ENCODE data around the gene VWDE.
"Not testable (repeated sequence)": the region's sequence is repeated elsewhere in the genome, so short reads cannot be mapped to it uniquely, and the experiment has no call there.

The VWDE gene

DNA sequence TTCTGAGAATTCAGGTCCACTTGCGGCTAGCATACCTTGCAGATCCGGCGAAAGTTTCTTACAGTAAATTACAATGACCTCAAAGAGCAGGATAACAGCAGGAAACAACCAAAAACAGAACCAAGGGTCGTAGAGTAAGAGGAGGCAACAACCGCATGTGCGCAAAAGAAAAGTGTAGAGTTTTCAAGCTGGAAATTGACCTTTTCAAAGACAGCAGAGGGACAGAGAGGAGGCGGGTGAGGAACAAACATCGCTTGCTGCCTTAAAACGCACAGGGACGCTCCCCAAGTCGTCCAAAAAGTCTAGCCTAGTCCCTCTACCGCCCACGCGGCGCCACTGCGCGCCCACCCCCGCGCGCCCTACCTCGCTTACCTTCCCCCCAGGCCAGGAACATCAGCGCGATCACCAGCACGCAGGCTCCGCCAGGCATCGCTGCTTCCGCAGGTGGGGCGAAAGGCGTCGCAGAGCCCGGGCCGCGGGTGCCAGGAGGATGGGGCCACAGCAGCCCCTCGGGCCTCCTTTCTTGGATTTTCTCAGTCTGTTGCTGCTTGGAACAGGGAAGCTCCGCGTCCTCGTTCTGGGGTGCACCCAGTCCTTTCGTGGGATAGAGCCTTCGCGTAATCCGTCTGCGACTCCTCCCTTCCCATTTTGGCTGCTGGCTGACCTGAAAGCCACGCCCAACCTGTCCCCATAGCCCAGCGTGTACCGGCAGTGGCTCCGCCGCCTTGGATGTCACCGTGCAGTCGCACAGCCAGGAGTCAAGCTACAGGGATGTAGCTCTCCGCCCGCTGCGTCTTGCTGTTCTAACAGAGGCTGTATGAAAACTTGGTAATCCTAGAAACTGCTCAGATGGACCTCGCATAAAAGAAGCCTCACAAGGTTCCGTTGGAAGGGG lies at the start of gene VWDE:
VWDE (minus strand) TSS at position 579 of the 895 bp plus-strand sequence; CDS start at position 430, 149 bp downstream.
- DNase-seq: peak; percentile 10

DNA sequence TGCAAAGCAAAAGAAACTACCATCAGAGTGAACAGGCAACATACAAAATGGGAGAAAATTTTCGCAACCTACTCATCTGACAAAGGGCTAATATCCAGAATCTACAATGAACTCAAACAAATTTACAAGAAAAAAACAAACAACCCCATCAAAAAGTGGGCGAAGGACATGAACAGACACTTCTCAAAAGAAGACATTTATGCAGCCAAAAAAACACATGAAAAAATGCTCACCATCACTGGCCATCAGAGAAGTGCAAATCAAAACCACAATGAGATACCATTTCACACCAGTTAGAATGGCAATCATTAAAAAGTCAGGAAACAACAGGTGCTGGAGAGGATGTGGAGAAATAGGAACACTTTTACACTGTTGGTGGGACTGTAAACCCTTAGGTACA lies 49.5 kb upstream of the VWDE start:
- DNase-seq: not testable (repeated sequence)

DNA sequence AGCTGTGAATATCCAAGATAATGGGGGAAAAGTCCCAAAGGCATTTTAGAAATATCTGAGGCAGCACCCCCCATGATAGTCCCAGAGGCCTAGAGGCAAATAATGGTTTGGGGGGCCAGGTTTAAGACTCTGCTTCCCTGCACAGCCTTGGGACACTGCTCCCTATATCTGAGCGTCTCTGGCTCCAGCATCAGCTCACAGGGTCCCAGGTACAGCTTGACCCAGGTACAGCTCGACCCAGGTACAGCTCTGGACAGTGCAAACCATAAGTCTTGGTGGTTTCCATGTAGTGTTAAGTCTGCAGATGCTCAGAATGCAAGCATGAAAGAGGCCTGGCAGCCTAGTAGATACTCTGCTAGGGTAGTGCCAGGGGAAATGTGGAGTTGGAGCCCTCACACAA lies 47.0 kb upstream of the VWDE start:
- no peak for DNase-seq

DNA sequence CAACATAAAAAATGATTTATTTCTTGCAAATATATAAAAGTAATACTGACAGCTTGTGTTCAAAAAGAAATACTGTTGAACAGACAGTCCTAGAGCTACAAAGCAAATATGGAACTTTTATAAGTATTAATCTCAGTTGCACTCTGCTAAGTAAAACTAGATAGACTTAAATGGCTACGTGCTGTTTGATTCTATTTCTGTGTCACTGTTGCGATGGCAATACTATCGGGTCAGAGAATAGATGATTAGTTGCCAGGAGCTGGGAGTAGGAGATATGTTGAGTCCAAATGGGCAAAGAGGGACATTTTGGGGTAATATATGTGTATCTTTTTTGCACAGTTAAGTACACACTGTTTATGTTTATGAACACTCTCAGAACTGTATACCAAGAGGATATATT lies 41.1 kb upstream of the VWDE start:
- no peak for DNase-seq

DNA sequence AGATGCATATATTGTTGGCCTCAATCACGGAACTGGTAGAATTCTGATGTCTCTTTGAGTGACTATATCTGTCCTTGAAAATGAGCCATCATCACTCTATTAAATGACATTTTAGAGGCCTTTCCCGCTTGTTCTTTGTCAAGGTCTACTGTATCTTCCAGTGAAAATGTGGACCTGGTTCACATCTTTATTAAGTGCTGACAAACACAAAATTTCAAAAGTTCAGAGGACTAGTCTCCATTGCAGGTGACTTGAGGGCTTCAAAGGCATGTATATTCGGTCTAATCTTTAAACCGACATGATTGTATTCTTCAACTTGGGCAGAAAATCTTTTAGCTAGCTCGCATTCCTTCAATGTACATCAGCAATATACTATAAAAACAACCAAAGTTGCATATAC lies 36.6 kb upstream of the VWDE start:
- DNase-seq: no peak

DNA sequence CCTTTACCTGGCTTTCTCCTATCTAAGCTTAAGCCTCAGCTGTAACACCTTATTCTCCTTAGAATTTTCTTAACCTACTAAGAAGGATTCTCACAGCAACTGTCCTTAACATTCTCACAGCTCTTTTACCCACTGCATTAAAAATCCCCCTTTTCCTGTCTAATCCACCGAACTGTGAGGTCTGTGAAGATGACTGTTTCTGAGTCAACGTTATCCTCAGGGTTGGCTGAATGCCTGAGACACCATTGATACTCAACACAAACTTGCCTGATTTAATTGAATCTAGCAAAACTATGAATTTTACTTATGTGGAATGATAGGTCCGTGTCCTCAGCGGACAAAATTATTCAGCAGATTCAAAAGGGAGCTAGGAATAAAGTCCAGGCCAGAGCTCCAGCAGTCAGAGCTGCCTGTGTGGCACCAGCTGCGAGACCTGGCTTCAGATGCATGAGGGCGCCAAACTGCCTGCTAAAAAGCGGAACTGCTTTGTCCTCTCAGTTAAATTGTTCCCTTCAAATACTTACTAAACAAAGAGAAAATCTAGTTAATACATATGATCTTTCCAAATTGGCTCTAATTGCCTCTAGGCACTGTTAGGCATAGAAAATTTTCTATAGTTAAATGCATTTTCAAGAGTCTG lies 33.4 kb upstream of the VWDE start:
- no peak for DNase-seq

DNA sequence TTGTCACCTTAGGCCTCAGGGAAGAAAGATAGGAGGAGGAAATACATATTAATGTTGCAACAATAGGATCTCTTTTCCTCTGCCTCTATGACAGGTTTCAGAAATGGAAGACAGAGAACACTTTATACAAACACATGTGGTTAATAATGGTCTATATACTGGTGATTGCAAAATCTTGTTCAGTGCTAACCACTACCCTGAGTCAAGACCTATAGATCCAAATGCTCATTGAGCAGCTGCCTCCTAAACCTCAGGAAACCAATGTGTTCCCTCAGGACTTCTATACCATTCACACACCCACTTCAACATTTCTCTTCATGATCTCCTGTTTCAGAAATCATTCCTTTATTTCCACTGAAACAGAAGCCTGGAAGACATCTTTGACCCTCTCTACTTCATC lies 32.5 kb upstream of the VWDE start:
- no peak for DNase-seq

DNA sequence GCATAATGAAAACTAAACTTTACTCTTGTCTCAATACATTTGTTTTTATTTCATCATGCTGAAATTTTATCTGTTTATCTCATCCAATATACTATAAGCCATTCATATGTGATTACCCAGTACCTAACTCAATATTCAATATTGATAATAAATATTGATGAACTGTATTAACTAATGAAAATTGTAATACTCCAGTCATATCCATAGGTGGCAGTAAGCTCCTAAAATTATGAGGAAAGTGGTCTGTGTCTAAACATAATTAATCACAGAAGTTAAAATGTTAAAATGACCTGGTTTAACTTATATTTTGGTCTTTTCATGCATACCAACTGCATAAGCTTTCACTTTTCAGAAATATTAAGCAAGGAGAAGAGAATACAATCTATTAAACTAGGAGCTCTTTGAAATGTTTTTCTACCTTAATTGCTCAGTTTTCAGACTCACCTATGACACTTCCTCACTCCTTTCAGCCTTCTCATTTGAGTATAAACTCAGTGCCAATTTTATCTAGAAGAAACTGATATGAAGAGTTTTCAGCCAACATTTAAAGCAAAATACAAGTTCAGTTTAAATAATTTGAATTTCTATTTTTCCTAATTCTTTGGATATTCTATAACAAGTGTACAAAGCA lies 30.5 kb upstream of the VWDE start:
- no peak for DNase-seq

DNA sequence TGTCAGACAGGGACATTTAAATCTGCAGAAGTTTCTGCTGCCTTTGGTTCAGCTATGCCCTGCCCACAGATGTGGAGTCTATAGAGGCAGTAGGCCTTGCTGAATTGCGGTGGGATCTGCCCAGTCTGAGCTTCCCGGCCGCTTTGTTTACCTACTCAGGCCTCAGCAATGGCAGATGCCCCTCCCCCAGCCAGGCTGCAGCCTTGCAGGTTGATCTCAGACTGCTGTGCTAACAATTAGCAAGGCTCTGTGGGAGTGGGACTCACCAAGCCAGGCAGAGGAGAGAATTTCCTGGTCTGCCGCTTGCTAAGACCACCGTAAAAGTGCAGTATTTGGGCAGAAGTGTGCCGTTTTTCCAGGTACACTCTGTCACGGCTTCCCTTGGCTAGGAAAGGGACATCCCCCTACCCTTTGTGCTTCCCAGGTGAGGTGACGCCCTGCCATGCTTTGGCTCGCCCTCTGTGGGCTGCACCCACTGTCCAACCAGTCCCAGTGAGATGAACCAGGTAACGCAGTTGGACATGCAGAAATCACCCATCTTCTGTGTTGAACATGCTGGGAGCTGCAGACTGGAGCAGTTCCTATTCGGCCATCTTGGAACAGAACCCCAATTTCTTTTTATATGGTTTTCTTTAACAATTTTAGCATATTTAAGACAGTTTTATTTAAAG lies 28.4 kb upstream of the VWDE start:
- DNase-seq: no peak

DNA sequence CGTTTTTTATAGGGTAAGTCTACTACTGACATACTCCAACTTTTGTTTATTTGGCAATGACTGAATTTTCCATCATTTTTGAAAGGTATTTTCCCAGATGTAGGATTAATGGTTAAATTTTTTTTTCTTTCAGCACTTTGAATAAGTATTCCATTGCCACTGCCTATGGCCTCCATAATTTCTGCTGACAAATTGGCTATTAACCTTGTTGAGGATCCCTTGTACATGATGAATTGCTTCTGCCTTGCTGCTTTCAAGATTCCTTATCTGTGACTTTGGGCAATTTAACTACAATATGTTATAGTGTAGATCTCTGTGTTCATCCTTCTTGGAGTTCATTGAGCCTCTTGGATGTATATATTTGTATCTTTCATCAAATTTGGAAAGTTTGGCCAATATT lies 21.6 kb upstream of the VWDE start:
- DNase-seq: no peak

DNA sequence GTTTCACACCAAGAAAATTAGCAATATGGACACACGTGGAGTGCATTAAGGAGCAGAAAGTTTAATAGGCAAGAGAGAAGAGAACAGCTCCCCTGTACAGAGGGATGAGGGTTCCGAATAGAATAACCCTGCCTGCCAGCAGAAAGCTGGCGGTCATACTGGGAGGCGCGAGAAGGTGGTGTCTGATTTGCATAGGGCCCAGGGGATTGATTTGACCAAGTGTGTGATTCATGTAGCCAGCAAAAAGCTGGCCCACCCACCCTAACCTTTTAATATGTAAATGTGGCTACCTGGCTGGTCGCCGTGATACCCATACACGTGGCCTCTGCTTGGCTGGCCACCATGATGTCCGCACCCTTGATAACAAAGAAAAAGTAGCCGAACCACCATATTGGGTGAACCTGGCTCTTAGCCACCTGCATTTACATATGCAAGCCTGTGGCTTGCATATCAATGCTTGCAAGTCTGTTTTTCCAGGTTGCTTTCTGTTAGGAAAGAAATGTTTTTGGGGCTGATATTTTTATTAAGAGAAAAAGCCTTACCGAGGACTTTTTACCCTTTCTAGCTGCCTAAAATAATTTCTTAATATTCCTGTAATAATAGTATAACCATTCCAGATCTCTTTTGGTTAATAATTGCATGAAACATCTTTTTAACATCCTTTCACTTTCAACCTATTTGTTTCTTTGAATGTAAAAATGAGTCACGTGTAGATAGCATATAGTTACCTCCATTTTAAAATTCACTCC lies 20.5 kb upstream of the VWDE start:
- DNase-seq: no peak

DNA sequence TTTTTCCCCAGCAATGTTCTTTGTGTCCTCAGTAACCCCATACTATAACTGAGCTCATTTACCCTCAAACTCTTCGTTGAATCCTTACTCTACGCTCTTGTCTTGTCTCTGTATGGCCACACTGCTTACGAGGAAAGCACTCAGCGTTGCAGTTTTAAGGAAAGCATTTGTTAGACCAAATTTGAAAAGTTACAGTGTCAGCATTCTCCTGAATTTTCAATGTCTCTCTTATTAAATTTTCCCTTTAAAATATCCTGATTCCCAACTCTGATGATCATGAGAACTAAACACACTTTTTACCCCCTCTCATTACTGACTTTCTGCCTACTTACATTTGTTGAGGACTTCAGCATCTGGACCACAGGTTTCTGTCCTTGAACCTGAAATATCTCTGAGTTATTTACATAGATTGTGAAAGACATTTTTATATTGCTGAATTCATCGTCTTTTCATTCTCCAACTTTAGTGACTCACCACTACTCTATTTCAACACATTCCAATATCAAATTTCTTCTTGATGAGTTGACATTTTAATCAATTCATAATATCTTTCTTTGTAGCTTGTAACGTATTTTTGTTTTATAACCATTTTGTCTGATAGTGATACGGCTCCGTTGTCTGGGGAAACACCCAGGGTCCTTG lies 19.8 kb upstream of the VWDE start:
- DNase-seq: no peak

DNA sequence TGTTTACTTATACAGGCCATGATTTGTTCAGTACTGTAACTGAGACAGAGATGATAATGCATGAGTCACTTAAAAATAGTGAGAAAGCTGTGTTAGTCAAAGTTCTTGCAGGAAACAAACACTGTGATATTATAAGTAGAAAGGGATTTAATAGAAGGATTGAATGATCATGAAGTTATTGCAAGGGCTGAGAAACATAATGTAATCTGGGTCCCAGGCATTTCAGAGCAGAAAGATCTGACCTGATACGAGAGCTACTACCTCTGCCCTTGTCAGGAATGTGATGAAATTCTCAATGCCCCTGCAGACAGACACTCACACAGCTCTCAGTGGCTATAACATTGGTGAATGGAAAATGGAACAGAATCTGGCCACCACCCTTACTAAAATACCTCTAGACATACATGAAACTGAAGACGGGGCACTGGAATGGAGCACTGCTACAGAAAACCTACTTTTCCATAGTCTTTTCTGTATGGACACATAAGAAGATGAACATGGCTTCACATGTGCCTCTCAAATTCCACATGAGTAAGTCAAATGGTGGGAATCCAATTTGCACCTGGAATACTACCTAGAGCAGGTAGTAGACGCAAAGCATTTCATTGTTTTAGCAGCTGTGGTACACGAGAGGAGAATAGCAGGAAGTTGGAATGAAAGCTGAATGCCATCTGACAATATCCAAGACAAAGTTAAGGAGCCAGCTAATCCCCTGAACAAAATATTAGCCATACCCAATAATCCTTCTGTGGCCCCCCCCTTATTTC lies 19.1 kb upstream of the VWDE start:
- no peak for DNase-seq

DNA sequence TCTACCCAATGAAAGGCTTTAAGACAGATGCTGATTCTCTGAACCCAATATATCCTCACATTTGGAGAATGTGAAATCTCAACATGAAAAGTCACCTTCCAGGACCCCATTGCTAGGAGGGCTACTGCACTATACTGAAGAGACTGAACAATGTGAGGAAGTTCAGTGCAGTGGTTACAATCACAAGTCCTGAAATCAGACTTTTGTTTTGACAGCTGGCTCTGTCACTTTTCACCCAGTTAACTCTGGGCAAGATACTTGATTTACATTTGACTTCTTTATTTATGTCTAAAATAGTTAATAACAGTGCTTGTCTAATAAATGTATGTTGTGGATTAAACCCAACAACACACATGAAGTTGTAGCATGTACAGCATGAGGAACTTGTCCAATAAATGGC lies 14.8 kb upstream of the VWDE start:
- no peak for DNase-seq

DNA sequence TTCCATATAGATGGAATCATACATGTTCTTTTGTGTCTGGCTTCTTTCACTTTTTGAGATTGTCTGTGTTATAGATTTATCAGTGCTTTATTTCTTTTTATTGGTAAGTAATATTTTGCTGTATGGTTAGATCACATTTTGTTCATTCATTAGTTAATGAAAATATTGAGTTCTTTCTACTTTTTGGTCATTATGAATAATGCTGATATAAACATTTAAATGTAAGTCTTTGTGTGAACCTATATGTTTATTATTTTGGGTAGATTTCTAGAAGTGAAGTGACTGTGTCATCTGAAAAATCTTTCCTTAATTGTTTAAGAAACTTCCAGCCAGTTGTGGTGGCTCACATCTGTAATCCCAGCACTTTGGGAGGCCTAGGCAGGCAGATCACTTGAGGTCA lies 11.4 kb upstream of the VWDE start:
- no peak for DNase-seq

DNA sequence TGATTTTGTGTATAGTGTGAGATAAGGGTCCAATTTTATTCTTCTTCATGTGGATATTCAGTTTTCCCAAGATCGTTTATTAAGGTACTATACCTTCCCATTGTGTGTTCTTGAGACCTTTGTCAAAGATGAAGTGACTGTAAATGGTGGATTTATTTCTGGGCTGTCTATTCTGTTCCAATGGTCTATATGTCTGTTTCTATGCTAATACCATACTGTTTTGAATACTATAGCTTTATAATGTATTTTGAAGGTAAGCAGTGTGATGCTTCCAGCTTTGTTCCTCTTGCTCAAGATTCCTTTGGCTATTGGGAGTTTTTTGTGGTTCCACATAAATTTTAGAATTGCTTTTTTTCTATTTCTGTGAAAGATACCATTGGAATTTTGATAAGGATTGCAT lies 8.7 kb upstream of the VWDE start:
- no peak for DNase-seq

DNA sequence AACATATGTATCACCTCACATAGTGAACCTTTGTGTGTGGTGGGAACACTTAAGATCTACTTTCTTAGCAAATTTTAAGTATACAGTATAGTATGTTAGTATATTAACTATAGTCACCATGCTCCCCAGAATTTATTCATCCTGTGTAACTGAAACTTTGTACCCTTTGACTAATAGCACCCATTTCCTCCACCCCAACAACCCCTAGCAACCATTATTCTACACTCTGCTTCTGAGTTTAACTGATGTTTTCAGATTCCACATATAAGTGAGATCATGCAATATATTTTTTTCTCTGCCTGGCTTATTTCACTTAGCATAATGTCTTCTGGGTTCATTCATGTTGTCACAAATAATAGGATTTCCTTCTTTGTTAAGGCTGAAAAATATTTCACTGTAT lies 6.9 kb upstream of the VWDE start:
- DNase-seq: no peak

DNA sequence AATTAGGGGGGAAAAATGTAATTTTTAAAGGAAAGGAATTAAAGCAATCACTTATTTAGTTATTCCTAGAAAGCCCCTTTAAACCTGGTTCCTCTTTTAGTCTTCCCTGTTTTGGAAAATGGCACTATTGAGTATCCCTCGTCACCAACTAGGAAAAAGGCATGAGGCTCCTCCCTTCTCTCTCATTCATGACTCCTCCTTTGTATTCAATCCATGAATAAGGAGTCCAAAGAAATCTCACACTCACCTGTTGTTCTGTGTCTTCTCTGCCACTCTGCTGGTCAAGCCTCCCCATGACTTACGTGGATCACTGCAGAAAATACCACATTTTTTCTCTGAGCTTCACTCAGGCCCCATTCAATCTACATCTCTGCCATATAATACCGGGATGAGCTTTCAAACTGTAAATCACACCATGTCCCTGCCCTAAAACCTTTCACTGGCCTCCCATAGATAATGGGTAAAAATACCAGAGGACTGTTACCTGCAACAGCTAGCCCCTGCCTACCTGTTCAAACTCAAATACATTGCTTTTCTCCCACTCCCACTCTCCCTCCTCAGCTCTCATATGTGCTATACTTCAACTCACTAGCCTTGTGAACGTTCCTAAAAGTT lies 5.5 kb upstream of the VWDE start:
- no peak for DNase-seq

DNA sequence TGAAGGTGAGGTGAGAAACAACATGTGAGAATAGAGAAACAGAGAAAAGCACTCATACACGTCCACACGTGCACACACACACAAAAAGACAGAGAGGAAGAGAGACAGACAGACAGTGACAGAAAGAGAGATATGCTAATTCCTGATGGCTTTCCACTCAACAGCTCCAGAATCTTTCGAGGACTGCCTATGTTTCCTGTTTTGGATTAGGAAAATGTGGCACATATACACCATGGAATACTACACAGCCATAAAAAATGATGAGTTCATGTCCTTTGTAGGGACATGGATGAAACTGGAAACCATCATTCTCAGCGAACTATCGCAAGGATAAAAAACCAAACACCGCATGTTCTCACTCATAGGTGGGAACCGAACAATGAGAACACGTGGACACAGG lies 4.0 kb upstream of the VWDE start:
- not testable (repeated sequence) for DNase-seq

DNA sequence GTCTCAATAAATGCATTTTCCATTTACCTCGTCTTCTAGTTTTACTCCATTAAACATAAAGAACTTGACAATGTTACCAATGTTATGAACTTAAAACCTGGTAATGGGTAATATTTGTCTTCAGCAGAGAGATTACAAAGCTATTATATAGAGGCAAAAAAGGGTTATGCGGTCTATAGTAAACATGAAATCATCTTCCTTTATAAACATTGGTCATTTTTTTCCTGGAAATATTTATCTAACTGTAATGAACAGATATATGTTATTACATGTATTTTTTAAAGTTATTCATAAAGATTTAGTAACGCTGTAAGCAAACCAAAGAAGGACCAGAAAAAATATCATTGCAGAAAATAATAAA lies 1.3 kb downstream of the VWDE start:
- DNase-seq: no peak
